Posterior cingulate gyrus (tissue), 11 donors: ENCODE data around the gene SMYD3.

ENCODE experiments used
- DNase-seq, 10 donors: peaks; one replicate each; pipeline versions ENCODE4 v3.0.0 to v3.0.0-alpha.2; 2020 to 2021; ENCODE audit warnings: mixed read lengths in 3 of 10
- intact Hi-C: fragments of 100-400 bp; cut with DNase I; formaldehyde crosslinking; loops from one replicate; pipeline ENCODE4 v1.15.1; 2023

The SMYD3 gene

DNA sequence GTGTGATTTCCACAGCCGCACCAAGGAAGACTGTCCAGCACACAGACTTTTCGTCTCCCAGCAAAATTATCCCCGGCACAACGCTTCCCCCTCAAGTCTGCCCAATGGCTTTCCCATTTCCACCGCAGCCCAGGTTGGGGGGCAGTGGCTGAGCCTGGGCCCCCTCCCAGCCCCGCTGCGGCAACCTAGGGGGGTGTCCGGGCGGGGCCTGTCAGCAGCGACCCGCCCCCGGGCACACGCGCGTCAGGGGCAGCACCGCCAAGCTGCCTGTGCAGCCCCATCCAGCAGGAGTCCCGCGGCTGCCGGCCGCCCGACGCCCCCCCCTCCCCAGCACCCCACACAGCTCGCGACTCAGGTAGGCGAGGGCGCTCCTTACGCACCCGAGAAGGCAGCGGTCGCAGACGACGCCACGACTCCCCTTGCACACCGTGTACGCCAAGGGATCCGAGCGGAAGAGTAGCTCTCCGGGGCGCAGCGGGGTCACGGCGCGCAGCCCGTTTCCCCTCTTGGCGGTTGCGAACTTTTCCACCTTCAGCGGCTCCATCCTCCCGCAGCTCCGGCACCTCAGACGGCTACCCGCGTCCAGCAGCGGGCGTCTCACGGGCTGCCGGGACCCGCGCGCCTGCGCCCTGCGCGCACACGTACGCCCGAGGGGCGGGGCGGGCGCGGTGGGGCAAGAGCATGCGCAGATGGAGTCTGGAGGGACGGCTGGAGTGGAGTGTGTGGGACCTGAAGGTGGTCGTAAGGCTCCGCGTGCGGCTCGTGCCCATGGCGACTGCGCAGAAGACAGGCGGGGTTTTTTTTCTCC, at the start of gene SMYD3:
SMYD3 (minus strand) TSS at position 606 of the 808 bp plus-strand sequence.
- intact Hi-C loops, result loop anchor here (1.0 to 5.0 kb wide), 2 partner anchors 60 to 217 kb away; partner anchors contain the start of genes CNST, SCCPDH and TFB2M
- DNase-seq, result peak; percentile 57 to 96 (median 73)

- DNase-seq, result no peak
- intact Hi-C loops, result no loop called here
Measured at GRCh38 chr1:246554201-246554600, 47.1 kb upstream of the SMYD3 start.

- intact Hi-C loops, result no loop called here
- no peak for DNase-seq
Measured at GRCh38 chr1:246552110-246552509, 45.0 kb upstream of the SMYD3 start.

- no peak for DNase-seq
- intact Hi-C loops, result no loop called here
Measured at GRCh38 chr1:246550402-246550801, 43.3 kb upstream of the SMYD3 start.

DNA sequence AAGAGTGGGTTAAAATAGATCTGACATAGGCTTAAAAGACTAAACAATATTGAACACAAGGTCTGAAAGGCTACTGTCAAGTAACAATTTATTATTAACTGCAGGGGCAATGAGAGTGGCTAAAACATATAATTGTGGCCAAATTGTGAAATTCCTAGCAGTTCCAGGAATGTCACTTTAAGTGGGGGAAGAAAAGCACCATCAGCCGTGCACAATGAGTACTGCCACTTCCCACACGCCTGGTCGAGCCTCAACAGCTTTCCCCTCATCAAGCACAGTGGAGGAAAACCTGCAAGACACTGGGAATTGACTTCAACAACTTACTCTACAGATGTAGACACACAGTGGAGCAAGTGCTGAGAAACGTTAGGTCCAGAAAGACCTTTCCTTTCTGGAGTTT, 42.6 kb upstream of the SMYD3 start:
- intact Hi-C loops, result no loop called here
- DNase-seq, result no peak

DNA sequence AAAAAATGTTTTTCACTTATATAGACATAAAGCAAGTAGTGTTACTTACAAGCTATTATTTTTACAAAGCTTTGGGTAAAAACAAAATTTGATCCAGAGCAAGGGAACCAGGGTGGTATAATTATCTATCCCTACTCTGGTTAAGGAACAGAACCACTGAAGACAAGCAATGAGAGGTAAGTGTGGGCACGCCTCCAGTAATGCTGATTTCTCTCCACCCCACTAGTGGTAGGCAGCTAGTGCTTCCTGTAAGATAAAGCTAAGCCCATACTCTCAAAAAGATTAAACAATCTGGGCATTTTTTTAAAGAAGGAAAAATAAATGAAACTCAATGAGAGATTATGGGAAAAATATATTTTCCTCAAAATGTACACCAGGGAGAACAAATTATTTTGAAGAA, 36.9 kb upstream of the SMYD3 start:
- intact Hi-C loops, result no loop called here
- no peak for DNase-seq

DNA sequence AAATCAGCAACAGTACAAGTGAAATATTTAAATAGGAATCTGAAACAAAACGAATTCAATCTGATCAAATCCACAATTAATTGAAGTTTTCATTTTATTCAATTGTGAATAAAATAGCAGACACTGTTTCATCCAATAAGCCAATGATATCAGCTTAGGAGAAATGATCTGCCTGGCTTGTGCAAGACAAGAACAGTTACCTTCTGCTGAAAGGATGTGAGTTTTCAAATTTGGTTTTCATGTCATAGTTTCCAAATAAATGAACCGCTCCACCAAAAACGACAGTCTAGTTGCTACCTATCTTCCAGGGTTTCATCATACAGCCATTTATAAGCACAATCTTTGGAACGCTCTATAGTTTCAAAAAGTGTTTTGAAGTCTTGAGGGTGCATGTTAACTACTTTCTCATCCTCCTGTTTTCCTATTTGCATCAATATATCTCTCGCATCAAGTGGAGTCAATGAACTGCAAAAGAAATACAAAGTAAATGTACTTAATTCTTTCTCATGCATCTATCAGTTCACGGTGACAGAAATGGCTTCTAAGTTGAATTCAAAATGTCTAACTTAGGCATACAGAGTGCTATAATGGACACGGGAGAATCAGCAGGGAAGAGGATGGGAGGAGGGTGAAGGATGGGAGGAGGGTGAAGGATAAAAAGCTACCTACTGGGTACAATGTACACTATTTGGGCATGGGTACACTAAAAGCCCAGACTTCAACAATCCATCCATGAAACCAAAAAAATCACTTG, 33.8 kb upstream of the SMYD3 start:
- intact Hi-C loops, result no loop called here
- no peak for DNase-seq

GRCh38 chr1:246537887-246538286, 30.8 kb upstream of the SMYD3 start:
- intact Hi-C loops, result no loop called here
- no peak for DNase-seq

DNA sequence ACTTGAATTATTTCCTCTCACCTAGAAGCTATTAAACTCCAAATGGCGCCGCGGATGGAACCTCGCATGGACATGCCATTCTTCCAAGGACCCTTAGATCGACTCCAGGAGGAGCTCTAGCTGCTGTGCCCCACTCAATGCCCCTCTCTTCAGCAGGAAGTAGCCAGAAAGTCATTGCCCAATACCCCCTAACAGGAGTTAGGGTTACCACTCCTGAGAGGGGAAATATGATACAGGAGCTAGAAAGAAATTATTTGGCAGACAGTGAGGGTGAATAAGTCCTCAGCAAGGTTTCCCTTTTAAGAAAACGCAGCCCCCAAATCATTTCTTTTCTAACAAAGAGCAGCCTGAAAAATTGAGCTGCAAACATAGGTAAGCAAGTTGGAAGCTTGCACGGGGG, 30.4 kb upstream of the SMYD3 start:
- no peak for DNase-seq
- intact Hi-C loops, result no loop called here

DNA sequence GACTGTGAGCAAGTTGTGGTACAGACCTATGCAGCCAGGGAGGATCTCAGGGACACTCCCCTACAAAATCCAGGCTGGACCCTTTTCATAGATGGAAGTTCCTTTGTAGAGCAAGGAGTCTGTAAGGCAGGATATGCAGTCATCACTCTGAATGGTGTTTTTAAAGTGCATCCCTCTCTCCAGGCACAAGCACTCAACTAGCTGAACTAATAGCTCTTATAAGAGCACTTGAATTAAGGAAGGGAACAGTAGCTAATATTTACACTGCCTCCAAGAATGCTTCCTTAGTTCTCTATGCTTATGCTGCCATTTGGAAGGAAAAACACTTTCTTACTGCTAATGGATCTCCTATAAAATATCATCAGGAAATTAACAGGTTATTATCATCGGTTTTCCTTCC, 27.0 kb upstream of the SMYD3 start:
- no peak for DNase-seq
- intact Hi-C loops, result no loop called here

- intact Hi-C loops, result no loop called here
- no peak for DNase-seq
Measured at GRCh38 chr1:246533371-246533905, 26.4 kb upstream of the SMYD3 start.

DNA sequence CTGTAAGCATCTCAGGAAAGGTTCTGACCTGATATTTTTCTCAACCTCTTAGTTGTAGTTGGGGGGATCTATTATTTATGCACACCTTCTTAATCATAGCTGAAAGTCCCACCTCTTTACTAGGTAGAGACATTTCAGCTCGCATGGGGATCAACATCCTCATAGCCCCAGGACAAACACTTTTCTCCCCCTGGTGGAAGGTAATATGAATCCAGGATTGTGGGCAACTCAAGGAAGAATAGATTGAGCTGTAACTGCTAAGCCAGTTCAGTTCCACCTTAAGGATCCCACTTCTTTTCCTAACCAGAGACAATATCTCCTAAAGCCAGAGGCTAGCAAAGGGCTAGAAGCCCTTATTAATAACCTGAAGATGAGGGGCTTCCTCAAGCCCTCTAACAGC, 25.4 kb upstream of the SMYD3 start:
- intact Hi-C loops, result no loop called here

DNA sequence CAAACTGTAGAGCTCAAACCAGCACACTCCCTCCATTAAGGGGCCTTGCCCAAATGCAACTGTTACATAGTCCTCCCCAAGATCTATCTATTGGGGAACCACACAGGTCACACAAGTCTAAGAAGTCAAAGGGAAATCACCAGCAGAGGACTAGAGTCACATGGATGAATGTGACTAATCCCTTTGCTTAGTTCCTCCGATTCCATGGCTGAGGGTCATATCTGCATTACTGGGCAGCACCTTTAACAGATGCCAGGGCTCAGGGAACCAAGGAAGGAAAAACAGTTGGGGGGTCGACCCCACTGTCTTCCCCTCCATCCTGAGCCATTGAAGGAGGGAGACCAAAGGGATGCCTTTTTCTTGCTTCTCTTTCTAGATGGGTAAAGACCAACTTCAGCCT, 23.4 kb upstream of the SMYD3 start:
- intact Hi-C loops, result no loop called here
- DNase-seq, result no peak

More for the DNA sequence above, 25.4 kb upstream of the SMYD3 start:
- no peak for DNase-seq

DNA sequence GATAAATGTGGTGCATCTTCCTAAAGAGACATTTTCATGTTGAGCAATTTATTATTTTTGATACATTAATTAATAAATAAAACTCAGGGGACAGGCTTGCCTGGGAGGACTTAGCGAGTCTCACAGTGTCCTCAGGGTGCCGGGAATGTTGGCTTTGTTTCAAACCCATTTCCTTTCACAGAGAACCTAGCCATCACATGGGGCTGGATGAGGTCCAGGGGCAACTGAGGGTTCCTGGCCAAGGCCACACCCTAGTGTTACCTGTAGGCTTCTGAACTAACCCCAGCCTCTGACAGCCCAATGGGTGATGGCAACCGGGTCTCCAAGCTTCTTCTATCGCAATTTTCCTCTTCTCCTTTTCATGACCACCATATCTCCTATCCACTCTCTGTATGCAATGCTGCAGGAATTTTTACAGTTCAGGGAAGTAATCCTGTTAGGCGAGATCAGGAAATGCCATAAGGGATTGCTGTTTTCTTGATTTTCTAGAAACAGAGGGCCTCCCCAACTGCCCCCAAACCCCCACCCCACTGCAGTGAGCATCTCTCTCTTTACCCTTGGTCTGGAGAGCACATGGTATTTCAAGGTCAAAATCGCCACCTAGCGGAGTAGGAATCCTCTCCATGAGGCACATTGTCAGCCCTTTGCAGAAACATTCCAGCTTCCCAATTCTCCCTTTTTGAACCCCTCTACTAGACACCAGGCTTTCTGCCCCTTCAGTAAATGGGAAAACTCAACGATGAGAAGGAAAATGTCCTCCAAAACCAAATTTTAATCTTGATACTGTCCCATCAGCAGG, 22.1 kb upstream of the SMYD3 start:
- intact Hi-C loops, result no loop called here

GRCh38 chr1:246527402-246528088, 20.5 kb upstream of the SMYD3 start:
- intact Hi-C loops, result no loop called here
- DNase-seq, result no peak

More for the DNA sequence above, 22.1 kb upstream of the SMYD3 start:
- DNase-seq, result no peak

GRCh38 chr1:246526915-246527314, 19.8 kb upstream of the SMYD3 start:
- no peak for DNase-seq
- intact Hi-C loops, result no loop called here

DNA sequence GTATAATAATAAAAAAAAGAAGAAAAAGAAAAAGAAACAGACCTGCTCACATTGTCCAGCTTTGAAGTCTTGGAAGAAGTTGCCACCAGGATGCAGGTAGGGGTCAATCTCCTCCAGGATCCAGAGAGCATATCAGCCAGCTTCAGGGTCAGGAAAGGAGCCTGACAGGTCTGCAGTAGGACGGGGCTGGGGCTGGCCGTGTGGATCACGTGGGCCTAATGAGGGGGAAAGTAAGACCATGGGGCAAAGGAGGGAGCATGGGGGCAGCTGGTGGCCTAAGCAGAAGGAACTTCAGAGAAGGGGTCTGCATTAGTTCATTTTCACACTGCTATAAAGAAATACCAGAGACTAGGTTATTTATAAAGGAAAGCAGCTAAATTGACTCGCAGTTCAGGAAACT, 19.3 kb upstream of the SMYD3 start:
- DNase-seq, result no peak

GRCh38 chr1:246519514-246519913, 12.4 kb upstream of the SMYD3 start:
- intact Hi-C loops, result no loop called here
- no peak for DNase-seq

More for the DNA sequence above, 19.3 kb upstream of the SMYD3 start:
- intact Hi-C loops, result no loop called here

DNA sequence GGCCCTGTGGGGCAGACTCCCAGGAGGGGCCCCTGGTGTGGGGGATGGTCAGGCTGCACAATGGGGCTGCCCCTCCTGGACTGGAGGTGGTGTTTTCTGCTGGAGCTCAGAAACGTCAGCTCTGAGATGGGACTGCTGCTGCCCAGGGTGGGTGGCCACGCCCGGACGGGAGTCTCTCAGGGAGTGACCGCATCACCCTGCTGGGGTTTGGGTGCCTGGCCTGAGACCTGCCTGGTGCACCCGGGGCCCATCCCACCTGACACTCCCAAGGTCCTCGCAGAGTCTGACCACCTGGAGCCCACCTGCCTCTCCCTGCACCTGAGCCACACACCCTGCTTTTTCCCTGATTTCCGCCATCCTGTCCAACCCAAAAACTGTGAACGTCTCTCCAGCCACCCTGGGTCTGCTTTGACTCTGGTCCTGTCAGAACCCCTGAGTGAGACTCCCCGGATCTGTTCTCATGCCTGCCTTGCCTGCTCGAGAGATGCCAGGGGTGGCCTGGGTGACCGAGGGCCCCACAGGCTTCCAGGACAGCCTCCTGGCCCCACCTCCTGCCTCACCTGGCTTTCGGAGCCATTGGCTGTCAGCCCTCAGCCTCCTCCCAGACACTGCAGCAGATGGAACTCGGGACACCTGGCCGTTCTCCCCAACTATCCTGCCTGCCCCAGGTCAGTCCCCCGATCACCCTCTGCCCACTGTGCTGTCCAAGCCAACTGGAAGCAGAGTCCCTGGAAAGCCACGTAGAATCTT, 11.6 kb upstream of the SMYD3 start:
- intact Hi-C loops, result no loop called here
- DNase-seq, result peak in 1 of 10 donors; percentile 62
